Right forelimb (tissue), 1 donor: ENCODE results near the gene RUNX2.

Experiments used
- DNase-seq: peaks from one replicate; pipeline ENCODE4 v3.0.0-alpha.2; 2018

The RUNX2 gene

DNA sequence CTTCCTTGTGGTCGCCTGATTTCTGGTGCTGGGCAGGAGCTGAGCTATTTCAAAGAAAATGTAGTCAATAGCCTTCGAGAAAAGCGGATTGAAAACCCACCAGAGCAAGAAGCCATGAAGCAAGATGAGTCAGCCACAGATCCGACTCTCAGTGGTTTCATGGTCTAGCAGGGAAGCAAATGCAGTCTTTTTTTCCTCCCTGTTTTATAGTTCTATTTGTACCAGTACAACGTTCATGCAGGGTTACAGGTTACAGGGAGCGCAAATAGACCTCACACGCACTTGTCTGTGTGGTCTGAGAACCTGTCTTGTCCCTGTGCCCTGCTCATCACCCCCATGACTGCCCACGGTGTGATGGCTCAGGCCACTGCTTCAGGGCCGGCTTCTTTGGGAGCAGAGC, 359.4 kb downstream of the RUNX2 start:
- no peak for DNase-seq

DNA sequence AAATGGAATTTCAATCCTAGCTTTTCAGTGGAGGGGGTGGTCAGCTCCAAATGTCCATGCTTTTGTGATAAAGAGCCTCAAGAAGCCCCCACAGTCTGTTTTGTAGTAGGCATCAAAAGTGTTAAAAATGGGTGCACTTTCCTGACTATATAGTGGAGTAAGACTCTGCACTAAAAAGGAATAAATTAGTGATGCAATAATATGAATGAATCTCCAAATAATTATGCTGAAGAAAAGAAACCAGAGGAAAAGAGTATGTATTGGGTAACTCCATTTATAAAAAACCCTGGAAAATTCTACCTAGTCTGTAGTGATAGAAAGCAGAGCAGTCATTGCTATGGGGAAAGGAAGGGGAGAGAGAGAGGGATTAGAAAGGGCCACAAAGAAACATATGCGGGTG, 360.1 kb downstream of the RUNX2 start:
- DNase-seq: no peak

DNA sequence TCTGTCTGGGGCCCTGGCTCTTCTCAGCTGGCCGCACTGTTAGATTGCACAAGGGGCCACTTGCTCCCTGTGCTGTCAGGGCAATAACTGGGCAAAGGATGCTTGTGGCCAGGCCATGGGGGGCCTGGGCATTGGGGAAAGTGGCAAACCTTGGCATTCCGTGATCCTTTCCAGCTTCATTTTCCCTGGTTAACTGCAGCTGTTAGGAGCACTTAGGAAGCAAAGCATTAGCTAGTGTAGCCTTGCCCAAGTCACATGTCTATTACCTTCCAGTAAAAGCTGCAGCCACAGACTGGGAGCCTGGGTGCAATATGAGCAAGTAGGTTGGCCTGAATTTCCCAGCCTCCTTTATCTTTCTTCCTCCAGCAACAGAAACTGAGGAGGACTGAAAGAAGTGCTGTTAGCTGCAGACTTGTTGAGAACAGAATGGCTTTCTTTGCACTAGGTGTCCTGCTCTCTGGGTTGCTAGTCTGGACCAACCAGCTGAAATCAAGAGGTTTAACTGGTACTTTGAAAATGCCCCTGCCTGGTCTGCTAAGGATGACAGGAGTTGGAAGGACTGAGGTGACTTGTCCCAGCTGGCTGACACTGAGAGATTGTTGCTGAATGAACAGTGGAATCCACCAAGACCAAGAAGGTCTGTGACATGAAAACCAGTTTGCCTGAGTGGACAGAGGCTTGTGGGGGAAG, 361.9 kb downstream of the RUNX2 start:
- no peak for DNase-seq

DNA sequence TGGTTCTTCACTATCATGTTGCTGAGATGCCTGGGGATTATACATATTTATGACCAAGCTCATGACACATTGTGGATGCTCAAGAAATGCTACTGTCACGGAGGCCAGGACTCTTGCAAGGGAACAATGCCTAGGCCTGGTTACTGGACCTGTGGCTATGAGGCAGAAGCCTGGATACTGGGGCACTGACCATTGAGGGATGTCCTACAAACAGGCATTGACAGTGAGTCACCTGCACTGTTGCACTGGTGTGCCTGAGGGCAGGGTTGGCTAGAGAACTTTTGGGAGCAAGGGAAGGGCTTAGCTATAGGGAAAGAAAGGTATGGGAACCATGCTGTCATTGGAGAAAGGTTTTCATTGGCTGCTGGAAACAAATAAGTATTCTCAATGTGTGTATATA, 362.7 kb downstream of the RUNX2 start:
- DNase-seq: no peak

DNA sequence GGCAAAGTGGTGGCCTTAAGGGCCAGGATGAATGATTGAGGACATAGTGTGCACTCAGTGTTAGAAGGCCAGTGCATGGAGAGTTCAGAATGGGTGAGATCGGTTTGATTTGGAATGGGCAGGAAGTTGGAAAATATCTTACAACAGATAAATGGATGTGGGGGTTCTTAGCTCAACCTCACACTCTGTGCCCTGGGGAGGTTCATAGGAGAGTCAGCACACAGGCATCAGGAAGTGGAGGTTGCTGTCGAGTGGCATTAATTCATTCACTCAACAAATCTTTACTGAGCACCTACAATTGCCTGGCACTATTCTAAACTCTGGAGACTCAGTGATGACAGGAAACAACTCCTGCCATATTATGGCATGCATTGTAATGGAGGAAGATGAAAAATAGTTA, 363.3 kb downstream of the RUNX2 start:
- DNase-seq: no peak

DNA sequence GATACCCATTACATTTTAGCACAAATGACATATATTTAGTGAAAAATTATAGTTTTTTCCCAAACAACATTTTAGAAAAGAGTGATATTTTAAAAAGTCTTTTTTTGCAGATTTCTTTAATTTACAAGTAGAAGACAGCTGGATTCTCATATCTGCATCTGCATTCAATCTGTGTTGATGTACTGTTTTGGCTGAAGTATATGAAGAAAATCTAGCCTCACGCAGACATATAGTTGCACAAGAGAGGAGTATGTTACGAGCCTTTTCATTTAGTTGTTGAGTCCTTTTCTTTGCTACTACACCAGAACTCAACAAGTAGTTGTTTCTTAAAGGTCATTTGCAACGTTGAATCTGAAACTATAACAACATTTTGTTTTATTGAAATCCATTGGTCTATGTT, 363.9 kb downstream of the RUNX2 start:
- DNase-seq: no peak

DNA sequence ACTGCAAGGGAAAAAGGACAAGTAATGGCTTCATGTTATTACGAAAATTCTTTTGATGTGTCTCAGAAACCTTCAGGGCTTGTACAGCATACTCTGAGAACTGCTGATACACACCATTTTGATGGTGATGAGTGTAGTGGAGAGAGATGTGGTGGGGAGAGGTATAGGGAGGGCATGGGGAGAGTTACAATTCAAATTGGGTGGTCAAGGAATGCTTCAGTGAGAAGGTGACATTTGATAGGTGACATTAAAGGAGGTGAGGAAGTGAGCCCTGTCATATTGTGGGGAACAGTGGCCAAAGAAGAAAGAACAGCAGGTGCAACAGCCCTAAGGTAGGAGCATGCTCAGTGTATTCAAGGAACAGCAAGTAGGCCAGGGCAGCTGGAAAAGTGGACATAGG, 368.6 kb downstream of the RUNX2 start:
- no peak for DNase-seq

DNA sequence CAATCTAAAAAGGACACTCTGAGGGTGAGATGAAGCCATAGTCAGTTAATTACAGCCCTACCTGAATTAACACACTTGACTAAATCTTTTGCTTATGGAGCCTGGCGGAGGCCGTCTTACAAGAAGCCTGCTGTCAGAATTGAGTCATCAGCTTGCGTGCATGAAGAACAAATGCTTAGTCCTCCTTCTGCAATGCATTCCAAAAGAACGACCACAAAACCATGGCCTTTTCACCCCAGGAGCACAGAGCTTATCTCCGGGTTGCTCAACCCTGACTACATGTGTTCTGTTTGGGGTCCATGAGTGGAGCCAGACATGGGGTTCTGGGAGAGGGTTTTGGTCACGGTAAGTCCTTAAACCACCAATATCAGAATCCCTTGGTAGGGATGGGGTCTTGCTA, 369.5 kb downstream of the RUNX2 start:
- DNase-seq: no peak

DNA sequence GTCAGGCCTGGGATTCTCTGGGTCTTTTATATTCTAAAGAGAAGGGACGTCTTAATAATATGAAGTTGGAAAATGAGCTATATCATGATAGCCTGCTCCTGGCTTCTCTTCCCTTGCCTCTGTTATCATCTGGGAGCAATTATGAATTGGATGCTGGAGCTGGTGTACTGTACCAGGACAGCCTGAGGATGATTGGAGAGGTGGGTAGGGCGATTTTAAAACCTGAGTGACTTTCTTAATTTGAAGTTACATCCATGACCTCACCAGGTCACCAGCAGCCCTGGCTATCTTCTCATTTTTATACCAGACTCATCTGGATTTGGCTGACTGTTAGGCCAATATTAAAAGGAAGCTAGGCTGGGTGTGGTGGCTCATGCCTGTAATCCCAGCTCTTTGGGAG, 369.9 kb downstream of the RUNX2 start:
- no peak for DNase-seq

DNA sequence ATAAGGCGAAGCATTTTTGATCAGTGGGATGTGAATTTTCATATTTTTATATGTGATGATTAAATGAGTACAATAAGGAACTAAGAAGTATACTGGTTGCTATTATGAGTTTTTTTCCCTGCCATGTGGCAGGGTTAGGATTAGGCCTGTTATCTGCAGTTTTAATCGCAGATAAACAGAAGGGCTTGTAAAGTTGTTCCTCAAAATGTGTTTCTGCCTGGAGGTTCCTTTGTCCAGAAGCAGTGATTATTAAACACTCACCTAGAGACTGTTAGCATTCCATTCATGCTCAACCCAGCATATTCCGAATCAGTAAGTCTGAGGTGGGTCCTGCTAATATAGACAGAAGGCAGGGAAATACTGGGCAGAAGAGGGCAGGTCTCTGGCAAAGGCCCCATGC, 371.5 kb downstream of the RUNX2 start:
- no peak for DNase-seq

DNA sequence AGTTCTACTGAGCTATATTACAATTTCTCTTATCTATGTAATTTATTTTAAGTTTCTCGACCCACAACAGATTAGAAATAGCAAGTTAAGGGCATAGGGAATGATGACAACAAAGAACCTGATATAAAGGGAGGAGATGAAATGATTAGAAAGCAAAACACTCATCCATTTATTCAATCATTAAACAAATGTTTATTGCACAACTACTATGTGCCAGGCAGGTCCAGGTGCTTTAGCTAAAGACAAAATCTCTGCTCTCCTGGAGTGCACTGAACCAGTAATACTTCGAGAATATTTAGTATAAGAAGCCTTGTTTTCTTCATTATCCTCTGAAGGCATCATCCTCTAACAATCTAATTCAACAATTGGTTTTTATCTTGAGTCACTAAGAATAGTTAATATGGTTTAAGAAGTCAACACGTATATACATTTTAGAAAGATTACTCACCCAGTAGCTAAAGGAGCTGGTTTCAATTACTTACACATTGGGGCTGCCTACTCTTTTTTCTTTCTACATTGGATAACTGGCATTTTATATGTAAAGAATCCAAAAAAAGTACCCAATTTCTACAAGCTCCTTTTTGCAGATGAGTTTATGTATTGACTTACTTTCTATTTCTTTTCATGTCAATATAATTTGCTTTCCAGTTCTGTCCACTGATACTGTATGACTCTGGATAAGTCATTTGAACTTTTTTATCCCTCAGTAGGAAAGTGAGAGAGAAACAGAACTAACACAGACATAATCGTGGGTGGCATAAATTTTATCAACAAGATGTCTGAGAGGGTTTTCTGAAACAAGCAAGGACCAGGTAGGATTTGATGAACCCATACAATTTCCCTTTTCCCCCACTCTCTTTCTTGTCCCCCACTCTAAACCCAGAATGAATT, 375.0 kb downstream of the RUNX2 start:
- DNase-seq: no peak

DNA sequence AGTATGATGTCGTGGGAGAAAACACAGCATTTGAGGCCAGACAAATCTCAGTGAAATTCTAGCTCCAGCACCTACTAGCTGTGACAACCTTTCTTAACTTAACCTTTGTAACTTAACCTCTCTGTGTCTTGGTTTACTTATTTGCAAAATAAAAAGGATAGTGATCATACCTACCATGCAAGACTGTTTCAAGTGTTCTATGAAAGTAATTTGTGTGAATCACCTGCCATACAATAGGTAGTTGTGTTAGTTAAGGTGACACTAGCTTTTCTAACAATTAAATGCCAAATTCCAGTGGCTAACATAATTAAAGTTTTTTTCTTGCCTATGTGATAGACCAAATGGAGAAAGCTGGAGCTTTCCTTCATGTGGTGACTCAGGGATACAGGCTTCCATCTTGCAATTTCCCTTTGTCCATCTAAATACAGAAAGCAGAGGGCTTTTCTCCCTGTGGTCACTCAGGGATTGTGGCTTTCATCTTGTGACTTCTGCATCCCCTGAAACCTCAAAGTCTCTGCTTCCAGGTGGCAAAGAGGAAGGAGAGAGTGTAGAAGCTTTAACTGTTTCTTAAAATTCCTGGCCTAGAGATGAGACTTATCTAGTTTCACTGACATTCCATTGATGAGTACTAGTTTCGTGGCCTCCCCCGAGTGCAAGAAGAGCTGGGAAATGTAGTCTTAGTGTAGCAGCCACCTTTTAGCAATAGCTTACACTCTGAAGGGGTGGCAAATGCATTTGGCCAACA, 376.1 kb downstream of the RUNX2 start:
- DNase-seq: no peak

DNA sequence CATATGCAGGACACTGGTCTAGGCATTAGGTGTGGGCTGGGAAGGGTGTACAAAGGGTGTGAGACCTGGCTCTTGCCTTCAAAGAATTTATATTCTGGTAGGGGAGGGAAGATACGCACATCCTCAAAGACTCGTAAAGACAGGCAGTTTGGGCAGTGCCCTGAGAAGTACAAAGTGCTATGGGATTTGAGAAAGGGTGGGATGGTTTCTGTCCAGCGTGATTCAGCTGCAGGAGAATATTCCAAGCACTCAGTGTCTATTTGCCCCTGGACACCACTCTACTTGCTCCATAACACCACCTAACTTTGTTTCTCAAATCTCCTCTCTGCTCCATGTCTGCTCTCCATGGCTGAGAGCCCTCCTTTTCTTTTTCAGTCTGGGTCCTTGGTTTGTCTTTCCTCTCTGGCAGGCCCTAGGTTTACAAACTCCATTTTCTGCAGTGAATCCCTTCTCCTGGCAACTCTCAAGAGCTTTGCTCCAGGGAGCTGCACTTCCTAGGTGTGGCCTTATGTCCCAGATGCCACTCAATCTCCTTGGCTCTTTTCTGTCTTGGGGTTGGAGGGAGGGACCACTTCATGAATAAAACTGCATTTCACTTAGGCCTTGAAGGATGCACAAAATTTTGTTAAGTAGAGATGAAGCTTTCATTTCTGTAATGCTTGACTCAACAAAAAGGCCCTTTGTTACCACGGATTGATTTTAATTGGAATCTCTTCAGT, 377.2 kb downstream of the RUNX2 start:
- DNase-seq: no peak

DNA sequence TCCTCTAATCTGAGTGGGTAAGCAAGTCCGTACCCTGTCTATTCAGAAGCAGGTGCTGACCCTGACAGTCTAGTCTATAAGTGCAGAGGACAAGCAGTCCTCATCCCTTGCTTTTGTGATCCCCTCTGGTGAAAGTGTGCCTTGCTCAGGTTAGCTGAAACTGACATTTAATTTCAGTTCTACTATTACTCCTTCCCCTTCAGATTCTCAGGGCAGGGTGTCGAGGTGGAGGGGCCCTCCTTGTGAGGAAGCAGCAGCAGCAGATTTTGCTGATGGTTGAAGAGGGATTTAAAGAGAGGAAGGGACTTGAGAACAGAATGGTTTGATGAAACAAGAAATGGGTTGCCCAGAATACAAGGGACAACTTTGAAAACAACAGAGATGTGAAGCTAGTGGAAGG, 378.2 kb downstream of the RUNX2 start:
- no peak for DNase-seq

DNA sequence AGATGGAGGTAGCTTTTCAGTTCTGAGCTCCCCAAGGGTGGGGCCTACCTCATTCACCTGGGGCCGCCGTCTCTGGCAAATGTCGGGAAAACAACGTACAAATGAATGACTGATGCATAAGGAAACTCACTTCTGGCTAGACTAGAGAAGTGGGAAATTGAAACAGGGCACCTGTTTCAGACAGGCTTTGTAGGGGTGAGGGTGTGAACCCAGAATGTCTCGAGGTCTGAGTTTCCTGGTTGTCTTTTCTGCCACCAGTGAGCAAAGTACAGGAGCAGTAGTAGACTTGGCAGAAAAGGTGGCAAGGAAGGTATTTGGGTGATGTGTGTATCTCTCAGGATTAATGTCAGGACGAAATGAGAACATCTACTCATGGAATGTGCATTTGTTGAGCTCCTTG, 379.0 kb downstream of the RUNX2 start:
- no peak for DNase-seq

DNA sequence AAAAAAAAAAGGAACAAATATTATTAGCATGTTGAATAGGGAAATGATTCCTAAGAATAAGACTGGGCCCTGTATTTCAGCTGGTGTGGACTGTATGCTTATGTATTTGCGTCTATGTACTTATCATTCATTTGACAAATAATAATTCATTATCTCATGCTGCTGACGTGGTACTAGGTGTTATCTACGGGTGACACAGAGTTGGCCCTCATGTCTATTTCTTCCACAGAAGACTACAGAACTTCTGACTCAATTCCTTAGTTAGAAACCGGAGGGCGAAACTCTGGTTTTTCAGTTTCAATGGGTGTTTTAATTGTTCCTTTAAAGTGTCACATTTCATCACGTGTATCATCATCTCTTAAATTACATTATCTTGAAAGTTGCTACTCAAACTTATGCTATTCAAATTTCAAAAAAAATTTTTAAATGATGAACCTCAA, 381.7 kb downstream of the RUNX2 start:
- no peak for DNase-seq

DNA sequence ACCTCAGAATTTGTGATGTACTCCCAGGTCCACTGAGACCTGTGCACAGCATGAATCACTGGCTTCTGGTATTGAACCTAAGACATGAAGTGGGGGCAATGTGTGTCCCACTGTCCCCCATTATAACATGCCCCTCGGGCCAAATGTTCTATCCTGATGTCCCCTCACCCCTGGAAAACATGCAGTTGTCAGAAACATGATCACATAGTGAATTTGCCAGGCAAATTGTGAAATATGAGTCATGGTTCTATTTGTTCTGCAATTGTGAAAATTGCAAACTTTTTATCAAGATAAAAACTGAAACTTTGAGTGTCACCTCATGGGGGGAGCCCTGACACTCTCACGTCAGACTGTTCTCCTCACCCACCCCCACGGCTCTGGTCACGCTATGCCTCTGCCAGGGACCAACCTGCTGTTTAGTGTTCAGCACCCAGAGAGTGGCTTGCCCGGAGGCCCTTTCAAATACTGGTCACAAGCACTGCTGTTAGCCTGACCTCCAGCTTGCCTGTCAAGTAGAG, 382.2 kb downstream of the RUNX2 start:
- no peak for DNase-seq

DNA sequence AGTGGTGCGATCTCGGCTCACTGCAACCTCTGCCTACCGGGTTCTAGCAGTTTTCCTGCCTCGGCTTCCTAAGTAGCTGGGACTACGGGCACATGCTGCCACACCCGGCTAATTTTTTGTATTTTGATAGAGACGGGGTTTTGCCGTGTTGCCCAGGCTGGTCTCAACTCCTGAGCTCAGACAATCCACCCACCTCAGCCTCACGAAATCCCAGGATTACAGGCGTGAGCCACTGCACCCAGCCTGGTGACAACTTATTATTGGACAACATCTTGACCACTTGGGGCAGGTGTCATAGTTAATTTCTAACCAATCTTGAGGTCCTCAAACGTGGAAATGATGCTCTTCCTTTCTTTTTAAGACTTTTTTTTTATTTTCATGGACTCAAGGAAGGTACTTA, 383.9 kb downstream of the RUNX2 start:
- DNase-seq: no peak

DNA sequence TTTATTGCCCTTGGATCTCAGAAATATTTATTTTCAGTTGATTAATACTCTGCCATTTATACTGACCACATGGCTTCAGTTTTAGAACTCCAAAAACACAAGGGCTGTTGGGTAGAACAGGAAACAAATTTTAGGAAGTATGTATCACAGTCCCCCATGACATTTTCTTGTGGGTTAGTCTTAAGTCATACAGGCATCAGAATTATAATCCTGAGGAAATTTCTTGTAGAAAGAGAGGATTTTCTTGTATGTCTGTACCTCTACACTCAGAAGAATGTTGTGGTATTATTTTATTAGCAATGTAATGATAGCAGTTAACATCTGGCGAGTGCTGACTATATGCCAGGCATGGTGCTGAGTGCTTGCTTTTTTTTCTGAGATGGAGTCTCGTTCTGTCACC, 384.7 kb downstream of the RUNX2 start:
- DNase-seq: no peak
